GM12878 (cell line): ENCODE results near the gene NIPAL3. TPM values are rescaled to one million over a fixed set of nuclear protein-coding genes. Genes with fewer than 3 reads are reported as not detected.

ENCODE experiments used
- ATAC-seq: fragments of 200-7000 bp; cut with Tn5 transposase; 3 replicates; pipeline ENCODE4 v1.9.1; 2020; ENCODE audit warnings: mild to moderate bottlenecking, moderate library complexity
- BruUV-seq: library from RNA; stranded (reverse); fragments of 400-500 nt; replicated peaks from 2 replicates; lab custom pipeline; 2021; lab: Mats Ljungman, UMichigan
- CTCF ChIA-PET: fragments of 300-600 bp; sonication (Branson Sonifier 250); formaldehyde crosslinking; extraction: SDS; loops from one replicate; lab custom pipeline; 2021; ENCODE audit warnings: inconsistent platforms; lab: Yijun Ruan, JAX
- POLR2A ChIA-PET: fragments of 350-600 bp; formaldehyde crosslinking; extraction: SDS; loops from one replicate; lab custom pipeline; 2021; ENCODE audit warnings: inconsistent platforms; lab: Charles Lee
- RAD21 ChIA-PET: fragments of 300-600 bp; sonication (Branson Sonifier 250); formaldehyde crosslinking; loops from one replicate; lab custom pipeline; 2023; ENCODE audit warnings: antibody characterized with exemption; ENCODE audit not compliant: unreplicated experiment; lab: Charles Lee
- SMC1A ChIA-PET: fragments of 300-600 bp; sonication (Branson Sonifier 250); formaldehyde crosslinking; loops from one replicate; lab custom pipeline; 2023; ENCODE audit not compliant: unreplicated experiment, uncharacterized antibody; lab: Charles Lee
- DNase-seq: peaks from one replicate; pipeline ENCODE4 v3.0.0-alpha.2; 2011; ENCODE audit warnings: low read depth, low spot score
- FAIRE-seq: peaks from 3 replicates; lab custom pipeline; 2011; peaks lifted over from hg19 to GRCh38; lab: Jason Lieb, UNC
- H2AFZ ChIP-seq: 2 replicates; pipeline ENCODE4 v1.6.0; 2011; ENCODE audit warnings: low read depth, low read length, control low read depth; ENCODE audit not compliant: control insufficient read depth
- H3K27ac ChIP-seq: 2 replicates; pipeline ENCODE4 v1.5.1; 2011; ENCODE audit warnings: control low read depth; ENCODE audit not compliant: control insufficient read depth, insufficient read depth
- H3K27me3 ChIP-seq, 2 experiments: replicated peaks in 1 of 2; 2 replicates each; pipeline versions ENCODE4 v1.6.0 to v1.6.1; 2011; ENCODE audit warnings: low read length in 1 of 2; ENCODE audit not compliant: control insufficient read depth in 2 of 2, insufficient read depth in 2 of 2
- H3K36me3 ChIP-seq, 2 experiments: 2 replicates each; pipeline ENCODE4 v1.5.1; 2011; ENCODE audit warnings: low read length in 1 of 2; ENCODE audit not compliant: control insufficient read depth in 2 of 2, insufficient read depth in 2 of 2
- H3K4me1 ChIP-seq: 2 replicates; pipeline ENCODE4 v1.6.1; 2011; ENCODE audit warnings: mild to moderate bottlenecking, low read length, moderate library complexity, mixed read lengths; ENCODE audit not compliant: control insufficient read depth, insufficient read depth
- H3K4me2 ChIP-seq: 2 replicates; pipeline ENCODE4 v1.6.0; 2011; ENCODE audit warnings: control low read depth; ENCODE audit not compliant: control insufficient read depth, insufficient read depth
- H3K4me3 ChIP-seq: fragments of 200-600 bp; sonication (generic); 2 replicates; pipeline ENCODE4 v1.5.1; 2016
- H3K79me2 ChIP-seq: 2 replicates; pipeline ENCODE4 v1.6.0; 2011; ENCODE audit warnings: low read length; ENCODE audit not compliant: control insufficient read depth, insufficient read depth
- H3K9ac ChIP-seq: 2 replicates; pipeline ENCODE4 v1.8.0; 2011; ENCODE audit warnings: low read length, control low read depth, mixed read lengths; ENCODE audit not compliant: control insufficient read depth, insufficient read depth
- H3K9me3 ChIP-seq: replicated peaks from 3 replicates; pipeline ENCODE4 v1.5.1; 2011; ENCODE audit warnings: mild to moderate bottlenecking, low read length; ENCODE audit not compliant: control insufficient read depth, insufficient read depth
- H4K20me1 ChIP-seq: 2 replicates; pipeline ENCODE4 v1.6.0; 2011; ENCODE audit not compliant: control insufficient read depth, insufficient read depth
- CHD2 ChIP-seq: IDR thresholded peaks from 2 replicates; pipeline ENCODE4 v1.6.1; 2011; ENCODE audit warnings: low read depth, low read length, improper control_type of control experiment, borderline replicate concordance
- FOXK2 ChIP-seq: fragments of 450-650 bp; IDR thresholded peaks from 2 replicates; pipeline ENCODE4 v1.6.1; 2017; ENCODE audit warnings: mild to moderate bottlenecking, moderate library complexity
- MAX ChIP-seq: IDR thresholded peaks from 2 replicates; pipeline ENCODE4 v1.6.1; 2012; ENCODE audit warnings: low read depth, low read length, improper control_type of control experiment
- NFYA ChIP-seq: IDR thresholded peaks from 2 replicates; pipeline ENCODE4 v1.6.1; 2011; ENCODE audit warnings: low read depth, mild to moderate bottlenecking, low read length, improper control_type of control experiment, borderline replicate concordance
- ZSCAN29 ChIP-seq: fragments of 450-650 bp; IDR thresholded peaks from 2 replicates; pipeline ENCODE4 v1.6.1; 2017; ENCODE audit warnings: mild to moderate bottlenecking, moderate library complexity
- WGBS: methylation state at CpG from one replicate; pipeline ENCODE4 v1.1.6; 2016; ENCODE audit warnings: low lambda C conversion rate; ENCODE audit not compliant: insufficient replicate concordance, insufficient coverage; ENCODE audit errors: missing lambda C conversion rate; 5-methylcytosine and 5-hydroxymethylcytosine counted together
- in situ Hi-C: fragments of 300-500 bp; cut with MboI; formaldehyde crosslinking; loops from 9 replicates; pipeline ENCODE4 v1.14.3; 2018; ENCODE audit warnings: mixed read lengths
- intact Hi-C: fragments of 100-400 bp; cut with micrococcal nuclease; formaldehyde crosslinking; loops from one replicate; pipeline ENCODE4 v1.14.2; 2022; ENCODE audit not compliant: unreplicated experiment
- polyA plus RNA-seq, 11 experiments: library from polyadenylated mRNA; depleted of rRNA in 4 of 11; unstranded in 6 of 11; stranded (reverse) in 5 of 11; fragments of >200 nt; fragmentation: Nextera tagmentation in 4 of 11; fragmentation: Illumina TruSeq in 1 of 11; extraction: Ambion mirVana in 4 of 11; extraction: Trizol in 1 of 11; gene quantifications; 1 replicate in 1 of 11; 2 replicates in 10 of 11; pipeline versions ENCODE4 v1.2.1 to v1.2.3, GENCODE V29; 2011 to 2016; ENCODE audit warnings: inconsistent platforms in 2 of 11, missing spikeins in 2 of 11, low read depth in 1 of 11
- total RNA-seq, 4 experiments: library from RNA; depleted of rRNA in 3 of 4; stranded (reverse); fragments of >200 nt in 3 of 4; fragmentation: Illumina TruSeq in 1 of 4; extraction: Trizol in 1 of 4; gene quantifications; 2 replicates each; pipeline versions ENCODE4 v1.2.1 to v1.2.3, GENCODE V29; 2013 to 2021
- TF ChIP-seq, protein P1 (sequence below): fragments of 450-650 bp; IDR thresholded peaks from 2 replicates; pipeline ENCODE4 v1.6.1; 2017; ENCODE audit warnings: borderline replicate concordance
- TF ChIP-seq, protein P2 (sequence below): fragments of 450-650 bp; IDR thresholded peaks from 2 replicates; pipeline ENCODE4 v1.6.1; 2018; ENCODE audit warnings: mild to moderate bottlenecking, low read depth, moderate library complexity; ENCODE audit not compliant: partially characterized antibody

NIPAL3 gene
- total and polyA plus RNA-seq, 10 of the 15 experiments (the other 5 are each of a cell fraction or from before 2014, with no cell fraction given) = 2.1 to 9.4 (median 4.2) TPM

DNA sequence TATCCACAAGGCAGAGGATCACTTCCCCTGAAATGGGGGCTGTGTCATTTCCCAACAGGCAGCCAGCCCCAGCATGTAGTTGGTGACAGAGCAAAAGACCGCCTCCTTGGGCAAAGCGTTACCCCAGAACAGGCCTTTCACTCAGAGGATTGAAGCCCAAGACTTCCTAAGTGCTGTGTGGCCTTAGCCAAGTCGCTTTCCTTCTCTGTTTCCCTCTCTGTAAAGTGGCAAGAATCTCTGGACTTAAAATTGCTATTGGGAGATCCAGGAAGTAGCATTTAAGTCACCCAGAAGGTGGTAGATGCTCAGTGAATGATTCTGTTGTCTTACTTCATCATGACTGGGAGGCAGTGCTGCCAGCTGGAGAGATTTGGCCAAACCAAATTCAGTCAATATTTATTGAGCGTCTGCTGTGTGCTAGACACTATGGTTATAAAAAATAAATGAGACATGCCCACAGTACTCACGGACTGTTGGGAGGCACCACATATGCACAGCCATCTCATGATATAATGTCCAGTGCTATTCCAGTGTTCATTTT lies 35.3 kb downstream of the NIPAL3 start:
- intact Hi-C loops = no loop called here
- H3K79me2 ChIP-seq = no peaks in the 10 kb centered on the region
- peaks cover 0 to 5% of the 10 kb centered on the region in 2 experiments; a peak in 3 of 4 replicates for H3K36me3 ChIP-seq
- no TSS peak for BruUV-seq
- 96% methylated on average over 5 of the region's 5 CpGs for WGBS
- no peak for TF ChIP-seq NFYA
- no peak for TF ChIP-seq CHD2
- TF ChIP-seq ZSCAN29 = no peak
- TF ChIP-seq FOXK2 = no peak
- TF ChIP-seq, protein P1, sequence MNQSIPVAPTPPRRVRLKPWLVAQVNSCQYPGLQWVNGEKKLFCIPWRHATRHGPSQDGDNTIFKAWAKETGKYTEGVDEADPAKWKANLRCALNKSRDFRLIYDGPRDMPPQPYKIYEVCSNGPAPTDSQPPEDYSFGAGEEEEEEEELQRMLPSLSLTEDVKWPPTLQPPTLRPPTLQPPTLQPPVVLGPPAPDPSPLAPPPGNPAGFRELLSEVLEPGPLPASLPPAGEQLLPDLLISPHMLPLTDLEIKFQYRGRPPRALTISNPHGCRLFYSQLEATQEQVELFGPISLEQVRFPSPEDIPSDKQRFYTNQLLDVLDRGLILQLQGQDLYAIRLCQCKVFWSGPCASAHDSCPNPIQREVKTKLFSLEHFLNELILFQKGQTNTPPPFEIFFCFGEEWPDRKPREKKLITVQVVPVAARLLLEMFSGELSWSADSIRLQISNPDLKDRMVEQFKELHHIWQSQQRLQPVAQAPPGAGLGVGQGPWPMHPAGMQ = no peak
- TF ChIP-seq, protein P2, sequence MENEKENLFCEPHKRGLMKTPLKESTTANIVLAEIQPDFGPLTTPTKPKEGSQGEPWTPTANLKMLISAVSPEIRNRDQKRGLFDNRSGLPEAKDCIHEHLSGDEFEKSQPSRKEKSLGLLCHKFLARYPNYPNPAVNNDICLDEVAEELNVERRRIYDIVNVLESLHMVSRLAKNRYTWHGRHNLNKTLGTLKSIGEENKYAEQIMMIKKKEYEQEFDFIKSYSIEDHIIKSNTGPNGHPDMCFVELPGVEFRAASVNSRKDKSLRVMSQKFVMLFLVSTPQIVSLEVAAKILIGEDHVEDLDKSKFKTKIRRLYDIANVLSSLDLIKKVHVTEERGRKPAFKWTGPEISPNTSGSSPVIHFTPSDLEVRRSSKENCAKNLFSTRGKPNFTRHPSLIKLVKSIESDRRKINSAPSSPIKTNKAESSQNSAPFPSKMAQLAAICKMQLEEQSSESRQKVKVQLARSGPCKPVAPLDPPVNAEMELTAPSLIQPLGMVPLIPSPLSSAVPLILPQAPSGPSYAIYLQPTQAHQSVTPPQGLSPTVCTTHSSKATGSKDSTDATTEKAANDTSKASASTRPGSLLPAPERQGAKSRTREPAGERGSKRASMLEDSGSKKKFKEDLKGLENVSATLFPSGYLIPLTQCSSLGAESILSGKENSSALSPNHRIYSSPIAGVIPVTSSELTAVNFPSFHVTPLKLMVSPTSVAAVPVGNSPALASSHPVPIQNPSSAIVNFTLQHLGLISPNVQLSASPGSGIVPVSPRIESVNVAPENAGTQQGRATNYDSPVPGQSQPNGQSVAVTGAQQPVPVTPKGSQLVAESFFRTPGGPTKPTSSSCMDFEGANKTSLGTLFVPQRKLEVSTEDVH = no peak
- TF ChIP-seq MAX = no peak
- TF ChIP-seq, all 136 proteins: peak for 0
- Histone ChIP-seq H3K4me3 (no peak overlapping the region), H3K4me1 (0 out of 2 replicates have a peak, but pooled peaks cover 3% of the 10 kb centered on the region), H3K27me3 (no peaks in the 10 kb centered on the region), H3K9me3 (no peaks in the 10 kb centered on the region), H3K27ac (no peak overlapping the region), H4K20me1 (no peaks in the 10 kb centered on the region), H2AFZ (no peak overlapping the region), H3K4me2 (no peak overlapping the region), H3K9ac (no peak overlapping the region)
- FAIRE-seq = no peak
- in situ Hi-C loops = no loop called here
- ChIA-PET SMC1A (no interaction called here), RAD21 (no interaction called here), CTCF (no interaction called here), POLR2A (no interaction called here)
- DNase-seq = no peak
- no peak for ATAC-seq
